GM12875 (cell line): Measurements from ENCODE around the gene CFAP54.

ENCODE experiments used
- H3K4me3 ChIP-seq: one replicate; pipeline ENCODE4 v1.5.1; 2011; ENCODE audit warnings: low read depth, low read length, control low read depth
- CTCF ChIP-seq: IDR thresholded peaks from 2 replicates; pipeline ENCODE4 v1.5.1; 2011; ENCODE audit warnings: low read depth, mild to moderate bottlenecking, control low read depth, inconsistent platforms, low read length, moderate library complexity, borderline replicate concordance; ENCODE audit not compliant: insufficient read depth

The CFAP54 gene

GRCh38 chr12:96846293-96846692 is 356.9 kb downstream of the CFAP54 start:
- no peak for TF ChIP-seq CTCF
- H3K4me3 ChIP-seq, result no peak overlapping the region

- H3K4me3 ChIP-seq, result no peak overlapping the region
- TF ChIP-seq CTCF, result no peak
Observed at GRCh38 chr12:96850676-96851075, 361.3 kb downstream of the CFAP54 start.

- no peak for TF ChIP-seq CTCF
- H3K4me3 ChIP-seq, result no peak overlapping the region
Observed at GRCh38 chr12:96858162-96858561, 368.8 kb downstream of the CFAP54 start.

GRCh38 chr12:96861656-96862055 is 372.3 kb downstream of the CFAP54 start:
- no peak for TF ChIP-seq CTCF
- H3K4me3 ChIP-seq, result no peak overlapping the region

GRCh38 chr12:96862326-96862725 is 372.9 kb downstream of the CFAP54 start:
- no peak for TF ChIP-seq CTCF
- no peak overlapping the region for H3K4me3 ChIP-seq

- TF ChIP-seq CTCF, result no peak
- no peak overlapping the region for H3K4me3 ChIP-seq
Observed at GRCh38 chr12:96864335-96864734, 375.0 kb downstream of the CFAP54 start.

- no peak overlapping the region for H3K4me3 ChIP-seq
- no peak for TF ChIP-seq CTCF
Observed at GRCh38 chr12:96866801-96867590, 377.6 kb downstream of the CFAP54 start.
